ENCODE results near the gene CAP1. TPM values are rescaled to one million over a fixed set of nuclear protein-coding genes. Genes with fewer than 3 reads are reported as not detected.

The CAP1 gene
- total and polyA plus RNA-seq, 9 of the 15 experiments (the other 6 are each of a cell fraction or from before 2014, with no cell fraction given): 230 to 658 (median 281) TPM

GRCh38 chr1:40059338-40059959 is 18.9 kb downstream of the CAP1 start (continued):
- TF ChIP-seq ZHX1 (conservative IDR thresholded peaks at IDR 0.05; ENCODE audit: low read length) (no peak), ZNF77 (CRISPR knock-in tag; IDR thresholded peaks at IDR 0.05) (no peak), FOXA3 (CRISPR knock-in tag; conservative IDR thresholded peaks at IDR 0.05 in 1 of 2, IDR thresholded peaks at IDR 0.05 in 1 of 2) (no peak), THAP12 (CRISPR knock-in tag; IDR thresholded peaks at IDR 0.05) (no peak), VEZF1 (CRISPR knock-in tag; IDR thresholded peaks at IDR 0.05) (peak; percentile 37; the same call in 1 of the 2 replicates), FOXJ2 (tag; IDR thresholded peaks at IDR 0.05) (no peak), DACH1 (IDR thresholded peaks at IDR 0.05; ENCODE audit: partially characterized antibody) (no peak), KLF1 (tag; IDR thresholded peaks at IDR 0.05) (no peak), MEF2D (tag; conservative IDR thresholded peaks at IDR 0.05; ENCODE audit: low read depth) (peak; percentile 50; the same call in 1 of the 2 replicates), NCOA2 (IDR thresholded peaks at IDR 0.05; ENCODE audit: partially characterized antibody in 2 of 2) (peak; percentile 7 to 36), PKNOX1 (IDR thresholded peaks at IDR 0.05) (peak; percentile 10; the same call in 1 of the 2 replicates), NFIX (CRISPR knock-in tag; IDR thresholded peaks at IDR 0.05; ENCODE audit: low read depth) (no peak), SMARCC2 (IDR thresholded peaks at IDR 0.05; ENCODE audit: low read depth) (peak; percentile 86), LARP7 (IDR thresholded peaks at IDR 0.05) (no peak), PHF8 (IDR thresholded peaks at IDR 0.05; ENCODE audit: borderline replicate concordance, low read length) (no peak), CEBPZ (IDR thresholded peaks at IDR 0.05; ENCODE audit: borderline replicate concordance, low read depth, low read length) (no peak), ZNF146 (CRISPR knock-in tag; IDR thresholded peaks at IDR 0.05; ENCODE audit: unreplicated experiment) (no peak)
